Measurements from ENCODE around the gene LCN10. TPM values are rescaled to one million over a fixed set of nuclear protein-coding genes. Genes with fewer than 3 reads are reported as not detected.

Gene LCN10
- total and polyA plus RNA-seq, 9 of the 15 experiments (the other 6 are each of a cell fraction or from before 2014, with no cell fraction given) = 0.10 to 0.21 (median 0.14) TPM; not detected in 6

GRCh38 chr9:136791516-136792276 is 49.0 kb upstream of the LCN10 start (continued):
- 0 out of 2 replicates have a peak, but pooled peaks have one; percentile 89 for TF ChIP-seq ATF6 (CRISPR knock-in tag; IDR thresholded peaks at IDR 0.05)
- TF ChIP-seq XRCC5 (IDR thresholded peaks at IDR 0.05; ENCODE audit: low read depth, low read length) = peak; percentile 78; the same call in 1 of the 2 replicates
- TF ChIP-seq ZNF311 (CRISPR knock-in tag; IDR thresholded peaks at IDR 0.05) = no peak
- TF ChIP-seq SRSF3 (IDR thresholded peaks at IDR 0.05; ENCODE audit: insufficient read depth, low read length) = no peak
- peak; percentile 53 for TF ChIP-seq MGA (IDR thresholded peaks at IDR 0.05)
- no peak for TF ChIP-seq ZNF324 (CRISPR knock-in tag; IDR thresholded peaks at IDR 0.05)
- TF ChIP-seq TAF15 (IDR thresholded peaks at IDR 0.05; ENCODE audit: low read depth, low read length) = no peak
- no peak; a peak in 1 of 3 replicates for TF ChIP-seq CBX3 (IDR thresholded peaks at IDR 0.05; ENCODE audit: borderline replicate concordance in 1 of 2, low read length in 2 of 2)
- TF ChIP-seq ARID1B (IDR thresholded peaks at IDR 0.05) = peak; percentile 36; the same call in 1 of the 2 replicates
- TF ChIP-seq MYNN (IDR thresholded peaks at IDR 0.05) = peak; percentile 55; the same call in 1 of the 2 replicates
- no peak for TF ChIP-seq MYNN (CRISPR knock-in tag; IDR thresholded peaks at IDR 0.05)
- TF ChIP-seq CTCF (IDR thresholded peaks at IDR 0.05 in 2 of 3, conservative IDR thresholded peaks at IDR 0.05 in 1 of 3; ENCODE audit: insufficient read depth in 2 of 3, low read depth in 1 of 3, low read length in 3 of 3) = peak; percentile 93 to 100 (median 99)
